Erythroblast (primary cell): Measurements from ENCODE around the gene CHRNE.

Experiments used
- GATA1 ChIP-seq: IDR thresholded peaks from 2 replicates; pipeline ENCODE4 v1.6.1; 2011; ENCODE audit warnings: low read depth, mild to moderate bottlenecking, control low read depth, low read length, moderate library complexity
- POLR2A ChIP-seq: IDR thresholded peaks from 2 replicates; pipeline ENCODE4 v1.6.1; 2011; ENCODE audit warnings: mild to moderate bottlenecking, low read length

- TF ChIP-seq POLR2A (no peak), GATA1 (no peak)
These were observed 20.9 kb downstream of the CHRNE start for GRCh38 chr17:4881761-4882555.
